HG03139 (cell line): ENCODE measurements around the gene AMBP.

Source experiments
- ATAC-seq: cut with Tn5 transposase; IDR thresholded peaks from one replicate; pipeline ENCODE4 v1.9.1; 2021; ENCODE audit not compliant: unreplicated experiment

AMBP gene

GRCh38 chr9:114012126-114012525 is 66.0 kb downstream of the AMBP start:
- no peak for ATAC-seq

- no peak for ATAC-seq
These were observed 66.8 kb downstream of the AMBP start for GRCh38 chr9:114011313-114011712.
